Measurements from ENCODE around the gene FAM118A. TPM values are rescaled to one million over a fixed set of nuclear protein-coding genes. Genes with fewer than 3 reads are reported as not detected.

The FAM118A gene
- total RNA-seq, 1 experiment from 2014 or later, result 37.9 TPM

- H3K79me1 ChIP-seq (ENCODE audit: insufficient read depth, low read depth, low read length, poor library complexity, severe bottlenecking), result no peaks in the 10 kb centered on the region
- H3K4me1 ChIP-seq (ENCODE audit: insufficient read depth, low read length), result peaks cover 4% of the 10 kb centered on the region; the same call in 1 of the 2 replicates
- Mint-ChIP-seq H3K4me1 (peaks cover 18 to 19% of the 10 kb centered on the region in 2 experiments), H3K36me3 (ENCODE audit: insufficient read depth in 1 of 3, low read depth in 3 of 3) (peaks cover 0 to 4% (median 0%) of the 10 kb centered on the region in 3 experiments; a peak in 3 of 7 replicates), H3K27me3 (ENCODE audit: low read depth) (peaks cover 8% of the 10 kb centered on the region), H3K4me3 (no peak overlapping the region), H3K9me3 (no peaks in the 10 kb centered on the region), H3K27ac (peak overlapping the region in 1 of 3 experiments; percentile 48; a peak in 2 of 7 replicates)
- no peak overlapping the region for H2BK20ac ChIP-seq (ENCODE audit: low read depth, low read length, poor library complexity, severe bottlenecking)
- H3K23me2 ChIP-seq (ENCODE audit: insufficient read length, low read depth, low read length, poor library complexity, severe bottlenecking), result peaks cover 13% of the 10 kb centered on the region
- H3K18ac ChIP-seq (ENCODE audit: insufficient read length, low read depth, low read length), result no peak overlapping the region
- no peaks in the 10 kb centered on the region for H4K20me1 ChIP-seq (ENCODE audit: control insufficient read depth, insufficient read depth, insufficient read length)
- no peak for DNase-seq
- H3K23ac ChIP-seq (ENCODE audit: insufficient read length, low read depth, low read length), result no peak overlapping the region
- no peak overlapping the region for H3K4ac ChIP-seq (ENCODE audit: low read depth, low read length)
- no peak overlapping the region for H4K5ac ChIP-seq (ENCODE audit: insufficient read length, low read depth, low read length)
- TF ChIP-seq, protein P1, sequence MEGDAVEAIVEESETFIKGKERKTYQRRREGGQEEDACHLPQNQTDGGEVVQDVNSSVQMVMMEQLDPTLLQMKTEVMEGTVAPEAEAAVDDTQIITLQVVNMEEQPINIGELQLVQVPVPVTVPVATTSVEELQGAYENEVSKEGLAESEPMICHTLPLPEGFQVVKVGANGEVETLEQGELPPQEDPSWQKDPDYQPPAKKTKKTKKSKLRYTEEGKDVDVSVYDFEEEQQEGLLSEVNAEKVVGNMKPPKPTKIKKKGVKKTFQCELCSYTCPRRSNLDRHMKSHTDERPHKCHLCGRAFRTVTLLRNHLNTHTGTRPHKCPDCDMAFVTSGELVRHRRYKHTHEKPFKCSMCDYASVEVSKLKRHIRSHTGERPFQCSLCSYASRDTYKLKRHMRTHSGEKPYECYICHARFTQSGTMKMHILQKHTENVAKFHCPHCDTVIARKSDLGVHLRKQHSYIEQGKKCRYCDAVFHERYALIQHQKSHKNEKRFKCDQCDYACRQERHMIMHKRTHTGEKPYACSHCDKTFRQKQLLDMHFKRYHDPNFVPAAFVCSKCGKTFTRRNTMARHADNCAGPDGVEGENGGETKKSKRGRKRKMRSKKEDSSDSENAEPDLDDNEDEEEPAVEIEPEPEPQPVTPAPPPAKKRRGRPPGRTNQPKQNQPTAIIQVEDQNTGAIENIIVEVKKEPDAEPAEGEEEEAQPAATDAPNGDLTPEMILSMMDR (conservative IDR thresholded peaks at IDR 0.05), result no peak
- H2AK5ac ChIP-seq (ENCODE audit: insufficient read length, low read length), result no peak overlapping the region
- H2BK5ac ChIP-seq (ENCODE audit: insufficient read length, low read length), result no peak overlapping the region
- H3K27me3 ChIP-seq (ENCODE audit: insufficient read depth, low read length), result no peaks in the 10 kb centered on the region
- H3T11ph ChIP-seq (ENCODE audit: low read length), result no peak overlapping the region
- no peak overlapping the region for H3K9ac ChIP-seq (ENCODE audit: extremely low read depth, insufficient read length, low read length)
- H3K9me3 ChIP-seq (ENCODE audit: control insufficient read depth, low read depth, low read length), result no peaks in the 10 kb centered on the region
- no peaks in the 10 kb centered on the region for H3K79me2 ChIP-seq (ENCODE audit: insufficient read depth, low read length)
- H4K91ac ChIP-seq (ENCODE audit: insufficient read length, low read depth, low read length), result no peak overlapping the region
- H3K56ac ChIP-seq (ENCODE audit: insufficient read length, low read depth, low read length), result no peak overlapping the region
- H2BK120ac ChIP-seq (ENCODE audit: low read depth, low read length, poor library complexity, severe bottlenecking), result no peak overlapping the region
- no peak overlapping the region for H2BK15ac ChIP-seq (ENCODE audit: low read depth, low read length)
- no peak overlapping the region for H3K4me2 ChIP-seq (ENCODE audit: insufficient read depth, insufficient read length, low read length)
- no peak overlapping the region for H3K27ac ChIP-seq (ENCODE audit: insufficient read length, low read depth, low read length)
- H3K14ac ChIP-seq (ENCODE audit: insufficient read depth, low read length), result no peak overlapping the region
- no peak overlapping the region for H2AFZ ChIP-seq (ENCODE audit: low read length)
- H2BK12ac ChIP-seq (ENCODE audit: insufficient read length, low read depth, low read length), result no peak overlapping the region
- no CpG with 5 or more reads among the region's 9 CpGs for WGBS (ENCODE audit: extremely low coverage, insufficient read length, low lambda C conversion rate)
- no peak overlapping the region for H4K8ac ChIP-seq (replicated peaks; ENCODE audit: insufficient read length, low read depth, low read length)
Measured at GRCh38 chr22:45306139-45306538, 3.6 kb upstream of the FAM118A start.
